Erythroblast (primary cell): ENCODE data around the gene TFCP2.

Source experiments
- GATA1 ChIP-seq: IDR thresholded peaks from 2 replicates; pipeline ENCODE4 v1.6.1; 2011; ENCODE audit warnings: low read depth, mild to moderate bottlenecking, control low read depth, low read length, moderate library complexity
- POLR2A ChIP-seq: IDR thresholded peaks from 2 replicates; pipeline ENCODE4 v1.6.1; 2011; ENCODE audit warnings: mild to moderate bottlenecking, low read length

- no peak for TF ChIP-seq POLR2A
- no peak for TF ChIP-seq GATA1
Measured at GRCh38 chr12:51209259-51209658, 36.3 kb upstream of the TFCP2 start.
